H1 (cell line): ENCODE data around the gene MMEL1. TPM values are rescaled to one million over a fixed set of nuclear protein-coding genes. Genes with fewer than 3 reads are reported as not detected.
A peak's percentile ranks its signal among the peaks of the same experiment; 100 is the strongest.

ENCODE experiments used
- CTCF ChIA-PET: fragments of 300-600 bp; sonication (Branson Sonifier 250); formaldehyde crosslinking; loops from one replicate; lab custom pipeline; 2021; ENCODE audit not compliant: partially characterized antibody; lab: Charles Lee
- POLR2A ChIA-PET: fragments of 300-600 bp; sonication (Branson Sonifier 250); formaldehyde crosslinking; loops from one replicate; lab custom pipeline; 2021; ENCODE audit warnings: inconsistent platforms; ENCODE audit not compliant: partially characterized antibody; lab: Charles Lee
- DNase-seq, 2 experiments: peaks; one replicate each; pipeline versions ENCODE4 v3.0.0 to v3.0.0-alpha.2; 2010 to 2022; ENCODE audit warnings: low spot score in 2 of 2, low read depth in 1 of 2, mixed read lengths in 1 of 2
- FAIRE-seq: peaks from 2 replicates; lab custom pipeline; 2011; peaks lifted over from hg19 to GRCh38; lab: Jason Lieb, UNC
- H2AFZ ChIP-seq: 2 replicates; pipeline ENCODE4 v1.8.1; 2012; ENCODE audit warnings: low read length, inconsistent platforms
- H2AK5ac ChIP-seq: 2 replicates; pipeline ENCODE4 v1.6.1; 2013; ENCODE audit warnings: low read depth, low read length
- H2BK120ac ChIP-seq: replicated peaks from 2 replicates; pipeline ENCODE3; 2013; ENCODE audit warnings: low read depth, low read length, inconsistent platforms
- H2BK12ac ChIP-seq: 2 replicates; pipeline ENCODE4 v1.6.1; 2013; ENCODE audit warnings: low read depth, low read length
- H2BK15ac ChIP-seq: 2 replicates; pipeline ENCODE4 v1.6.1; 2013; ENCODE audit warnings: low read length
- H2BK20ac ChIP-seq: 2 replicates; pipeline ENCODE4 v1.6.1; 2013; ENCODE audit warnings: low read length
- H2BK5ac ChIP-seq: 2 replicates; pipeline ENCODE4 v1.6.1; 2013; ENCODE audit warnings: low read depth, low read length
- H3K14ac ChIP-seq: 2 replicates; pipeline ENCODE4 v1.6.1; 2013; ENCODE audit warnings: inconsistent platforms; ENCODE audit not compliant: insufficient read length
- H3K18ac ChIP-seq: 2 replicates; pipeline ENCODE4 v1.6.1; 2013; ENCODE audit warnings: low read length; ENCODE audit errors: extremely low read depth
- H3K23ac ChIP-seq: 2 replicates; pipeline ENCODE4 v1.6.1; 2013; ENCODE audit warnings: inconsistent platforms; ENCODE audit not compliant: insufficient read length
- H3K23me2 ChIP-seq: 2 replicates; pipeline ENCODE4 v1.6.1; 2013; ENCODE audit warnings: low read depth, low read length
- H3K27ac ChIP-seq: 2 replicates; pipeline ENCODE4 v1.6.1; 2011; ENCODE audit warnings: low read depth, low read length, inconsistent platforms
- H3K27me3 ChIP-seq, 4 experiments: replicated peaks in 1 of 4; 1 replicate in 1 of 4; 2 replicates in 3 of 4; pipeline versions ENCODE4 v1.6.1 to v1.8.1; 2011 to 2013; ENCODE audit warnings: low read length in 3 of 4, mild to moderate bottlenecking in 3 of 4, inconsistent platforms in 2 of 4, mixed read lengths in 2 of 4, moderate library complexity in 1 of 4; ENCODE audit not compliant: control insufficient read depth in 3 of 4, insufficient read depth in 3 of 4; ENCODE audit errors: extremely low read depth in 1 of 4
- H3K36me3 ChIP-seq, 4 experiments: 2 replicates each; pipeline versions ENCODE4 v1.6.1 to v1.8.1; 2011 to 2013; ENCODE audit warnings: mild to moderate bottlenecking in 4 of 4, low read length in 3 of 4, moderate library complexity in 2 of 4, control low read depth in 1 of 4, inconsistent platforms in 1 of 4; ENCODE audit not compliant: insufficient read depth in 4 of 4, control insufficient read depth in 2 of 4
- H3K4ac ChIP-seq: replicated peaks from 2 replicates; pipeline ENCODE3; 2013; ENCODE audit warnings: low read length, low read depth, mixed read lengths, inconsistent platforms; ENCODE audit not compliant: insufficient read length
- H3K4me1 ChIP-seq, 4 experiments: replicated peaks in 1 of 4; 1 replicate in 1 of 4; 2 replicates in 3 of 4; pipeline versions ENCODE4 v1.6.1 to v1.8.1; 2011 to 2013; ENCODE audit warnings: low read length in 3 of 4, inconsistent platforms in 2 of 4, mixed read lengths in 1 of 4; ENCODE audit not compliant: insufficient read depth in 4 of 4, control insufficient read depth in 3 of 4
- H3K4me2 ChIP-seq, 2 experiments: 2 replicates each; pipeline versions ENCODE4 v1.6.1 to v1.8.1; 2011 to 2013; ENCODE audit warnings: low read depth in 2 of 2, low read length in 2 of 2, control low read depth in 1 of 2, inconsistent platforms in 1 of 2, mild to moderate bottlenecking in 1 of 2; ENCODE audit not compliant: insufficient read depth in 1 of 2
- H3K4me3 ChIP-seq, 4 experiments: fragments of 200-600, 300-600 bp in 1 of 4; sonication (generic), shearing (Covaris generic), sonication (Bioruptor Twin) in 1 of 4; 2 replicates each; pipeline versions ENCODE4 v1.5.1 to v1.8.1; 2011 to 2016; ENCODE audit warnings: low read length in 4 of 4, low read depth in 3 of 4, control low read depth in 2 of 4, inconsistent platforms in 2 of 4, mild to moderate bottlenecking in 2 of 4, mixed read lengths in 1 of 4, moderate library complexity in 1 of 4; ENCODE audit not compliant: insufficient read depth in 2 of 4; ENCODE audit errors: extremely low read depth in 1 of 4
- H3K56ac ChIP-seq: replicated peaks from 2 replicates; pipeline ENCODE3; 2013; ENCODE audit warnings: low read depth, mild to moderate bottlenecking, mixed read lengths, low read length, inconsistent platforms; ENCODE audit not compliant: insufficient read length
- H3K79me1 ChIP-seq: 2 replicates; pipeline ENCODE4 v1.6.1; 2013; ENCODE audit warnings: low read depth, low read length, control low read depth
- H3K79me2 ChIP-seq, 2 experiments: 2 replicates each; pipeline versions ENCODE4 v1.6.1 to v1.8.1; 2012 to 2013; ENCODE audit warnings: low read length in 2 of 2, mild to moderate bottlenecking in 2 of 2, inconsistent platforms in 1 of 2; ENCODE audit not compliant: insufficient read depth in 2 of 2, control insufficient read depth in 1 of 2
- H3K9ac ChIP-seq, 4 experiments: replicated peaks in 1 of 4; 1 replicate in 1 of 4; 2 replicates in 3 of 4; pipeline versions ENCODE4 v1.6.1 to v1.8.1; 2011 to 2013; ENCODE audit warnings: low read depth in 3 of 4, low read length in 3 of 4, control low read depth in 2 of 4, mild to moderate bottlenecking in 2 of 4, moderate library complexity in 2 of 4, inconsistent platforms in 1 of 4; ENCODE audit errors: extremely low read depth in 1 of 4
- H3K9me3 ChIP-seq, 2 experiments: 2 replicates each; pipeline versions ENCODE4 v1.6.1 to v1.8.1; 2012 to 2013; ENCODE audit warnings: mild to moderate bottlenecking in 2 of 2, moderate library complexity in 2 of 2, control low read depth in 1 of 2, inconsistent platforms in 1 of 2, low read depth in 1 of 2, low read length in 1 of 2, mixed read lengths in 1 of 2; ENCODE audit not compliant: insufficient read depth in 2 of 2
- H4K20me1 ChIP-seq, 2 experiments: replicated peaks in 1 of 2; 2 replicates each; pipeline versions ENCODE3 to v1.8.1; 2011 to 2013; ENCODE audit warnings: inconsistent platforms in 2 of 2, low read length in 2 of 2, mild to moderate bottlenecking in 1 of 2; ENCODE audit not compliant: insufficient read depth in 2 of 2, control insufficient read depth in 1 of 2
- H4K5ac ChIP-seq: 2 replicates; pipeline ENCODE4 v1.6.1; 2013; ENCODE audit warnings: low read length, low read depth, mixed read lengths, inconsistent platforms; ENCODE audit not compliant: insufficient read length
- H4K8ac ChIP-seq: 2 replicates; pipeline ENCODE4 v1.8.0; 2013; ENCODE audit warnings: mild to moderate bottlenecking, moderate library complexity, low read length, inconsistent platforms; ENCODE audit not compliant: insufficient read depth; ENCODE audit errors: extremely low read depth
- H4K91ac ChIP-seq: replicated peaks from 2 replicates; pipeline ENCODE3; 2013; ENCODE audit warnings: low read length, mixed read lengths, inconsistent platforms; ENCODE audit not compliant: insufficient read length
- KDM4A ChIP-seq: IDR thresholded peaks from one replicate; pipeline ENCODE4 v1.7.1; 2012; ENCODE audit warnings: low read depth, mild to moderate bottlenecking, moderate library complexity, low read length, inconsistent platforms; ENCODE audit not compliant: severe bottlenecking
- POLR2AphosphoS5 ChIP-seq: IDR thresholded peaks from 2 replicates; pipeline ENCODE4 v1.6.1; 2011; ENCODE audit warnings: low read depth, low read length
- WGBS, 2 experiments: shearing (Covaris generic) in 1 of 2; methylation state at CpG; one replicate each; pipeline versions ENCODE4 v1.1.6 to v1.1.7; 2013 to 2015; ENCODE audit warnings: low lambda C conversion rate in 2 of 2, mixed read lengths in 2 of 2, inconsistent platforms in 1 of 2, low coverage in 1 of 2, missing lambda C conversion rate in 1 of 2; ENCODE audit not compliant: insufficient replicate concordance in 2 of 2, insufficient coverage in 1 of 2, insufficient read length in 1 of 2; ENCODE audit errors: extremely low coverage in 1 of 2, missing lambda C conversion rate in 1 of 2; 5-methylcytosine and 5-hydroxymethylcytosine counted together
- polyA plus RNA-seq, 7 experiments: library from polyadenylated mRNA; depleted of rRNA in 3 of 7; stranded (reverse) in 5 of 7; unstranded in 2 of 7; fragments of >200 nt in 5 of 7; fragments of 200-250 nt in 2 of 7; gene quantifications; 1 replicate in 5 of 7; 2 replicates in 1 of 7; 4 replicates in 1 of 7; pipeline versions ENCODE4 v1.2.1 to v1.2.3, GENCODE V29; 2011 to 2013; ENCODE audit warnings: missing spikeins in 2 of 7, mixed read lengths in 2 of 7
- total RNA-seq: library from RNA; stranded (reverse); fragmentation: NEBNext Ultra II Directional; extraction: Animal tissue kit (Norgen Biotek cat#: 25700); gene quantifications from 2 replicates; pipeline ENCODE4 v1.2.1, GENCODE V29; 2021

MMEL1 gene
- total and polyA plus RNA-seq, 2 of the 8 experiments (the other 6 are each of a cell fraction or from before 2014, with no cell fraction given) = 0.91 to 1.7 TPM

- CTCF ChIA-PET = interaction anchor here (0.6 to 1.4 kb wide), 2 partner anchors 26 to 82 kb away, joined by 3 to 4 read pairs; no protein-coding TSS in a partner anchor
Measured at GRCh38 chr1:2643414-2644077, 10.7 kb upstream of the MMEL1 start.

More at GRCh38 chr1:2643414-2644077, 10.7 kb upstream of the MMEL1 start:
- peak overlapping the region; percentile 51 to 79 (median 76) for H3K4me3 ChIP-seq
- H3K27me3 ChIP-seq = peaks cover 0 to 3% (median under 1%) of the 10 kb centered on the region in 4 experiments; a peak in 2 of 7 replicates
- H2AFZ ChIP-seq = peak overlapping the region; percentile 78
- peaks cover 0 to 7% of the 10 kb centered on the region in 2 experiments for H4K20me1 ChIP-seq
- H3K4me2 ChIP-seq = peak overlapping the region; percentile 77 to 87
- no peak overlapping the region for H2BK5ac ChIP-seq
- H2BK20ac ChIP-seq = no peak overlapping the region
- H3K4me1 ChIP-seq = peaks cover 0 to 13% (median 11%) of the 10 kb centered on the region in 4 experiments; a peak in 5 of 7 replicates
- H2AK5ac ChIP-seq = no peak overlapping the region
- no peaks in the 10 kb centered on the region for H3K79me1 ChIP-seq
- H4K91ac ChIP-seq = no peak overlapping the region
- H2BK120ac ChIP-seq = no peak overlapping the region
- H4K8ac ChIP-seq = no peak overlapping the region
- TF ChIP-seq POLR2AphosphoS5 (no peak), KDM4A (peak; percentile 24)
- H3K9me3 ChIP-seq = peaks cover 9 to 20% of the 10 kb centered on the region in 2 experiments
- H4K5ac ChIP-seq = no peak overlapping the region
- no peak overlapping the region for H3K14ac ChIP-seq
- H3K23me2 ChIP-seq = peaks cover 11% of the 10 kb centered on the region; the same call in 1 of the 2 replicates
- H3K18ac ChIP-seq = no peak overlapping the region; the same call in 1 of the 2 replicates
- H3K4ac ChIP-seq = no peak overlapping the region
- no peak for FAIRE-seq
- 19% methylated on average over 22 of the region's 24 CpGs; no CpG with 5 or more reads in 1 of the 2 experiments for WGBS, 2 experiments
- H3K79me2 ChIP-seq = no peaks in the 10 kb centered on the region; a peak in 1 of 4 replicates
- no peaks in the 10 kb centered on the region for H3K36me3 ChIP-seq
- no peak overlapping the region for H2BK15ac ChIP-seq
- H3K9ac ChIP-seq = no peak overlapping the region
- no peak overlapping the region for H2BK12ac ChIP-seq
- DNase-seq = no peak
- H3K23ac ChIP-seq = no peak overlapping the region
- H3K27ac ChIP-seq = no peak overlapping the region
- no peak overlapping the region for H3K56ac ChIP-seq
- POLR2A ChIA-PET = interaction anchor here (1.5 kb wide), 1 partner anchor 58 kb away, joined by 5 read pairs; no protein-coding TSS in a partner anchor
